Peyer's patch (tissue), 4 donors: ENCODE results near the gene ZNF860. TPM values are rescaled to one million over a fixed set of nuclear protein-coding genes. Genes with fewer than 3 reads are reported as not detected.
A peak's percentile ranks its signal among the peaks of the same experiment; 100 is the strongest.

ENCODE experiments used
- DNase-seq, 3 donors: peaks; one replicate each; pipeline ENCODE4 v3.0.0-alpha.2; 2017 to 2019
- H3K27ac ChIP-seq, 4 donors: fragments of 200-600 bp; sonication (generic); one replicate each; pipeline ENCODE4 v1.5.1; 2016 to 2019
- H3K27me3 ChIP-seq, 2 donors: fragments of 200-600 bp; sonication (generic); one replicate each; pipeline ENCODE4 v1.5.1; 2019
- H3K36me3 ChIP-seq, 3 donors: fragments of 200-600 bp; sonication (generic); one replicate each; pipeline ENCODE4 v1.5.1; 2016 to 2019
- H3K4me1 ChIP-seq, 4 donors: fragments of 200-600 bp; sonication (generic); one replicate each; pipeline ENCODE4 v1.5.1; 2016 to 2019
- H3K4me3 ChIP-seq, 4 donors: fragments of 200-600 bp; sonication (generic); 1 replicate in 3 of 4; 2 replicates in 1 of 4; pipeline ENCODE4 v1.5.1; 2016 to 2019; ENCODE audit warnings: mild to moderate bottlenecking in 1 of 4
- H3K9me3 ChIP-seq, 4 donors: fragments of 200-600 bp; sonication (generic); one replicate each; pipeline ENCODE4 v1.5.1; 2016 to 2019; ENCODE audit warnings: mild to moderate bottlenecking in 1 of 4
- CTCF ChIP-seq, 6 experiments: fragments of 450-650 bp in 4 of 6; fragments of 200-600 bp in 2 of 6; sonication (generic) in 1 of 6; IDR thresholded peaks; one replicate each; pipeline ENCODE4 v1.5.1; 2017 to 2019; ENCODE audit warnings: antibody characterized with exemption in 6 of 6, mild to moderate bottlenecking in 3 of 6, moderate library complexity in 1 of 6
- POLR2A ChIP-seq, 2 donors: fragments of 450-650 bp; IDR thresholded peaks; one replicate each; pipeline ENCODE4 v1.5.1; 2017; ENCODE audit warnings: antibody characterized with exemption in 2 of 2, mild to moderate bottlenecking in 2 of 2, moderate library complexity in 2 of 2
- total RNA-seq, 4 donors: library from RNA; depleted of rRNA; stranded (reverse); fragments of >200 nt; gene quantifications; one replicate each; pipeline ENCODE4 v1.1.0, GENCODE V29; 2016

ZNF860 gene
- total RNA-seq, 4 donors from 2014 or later, result 0.80 to 10.7 TPM; not detected in 2

GRCh38 chr3:31997500-31997899, 15.9 kb downstream of the ZNF860 start:
- Histone ChIP-seq H3K36me3 (no peaks in the 10 kb centered on the region), H3K4me3 (no peak overlapping the region), H3K9me3 (no peaks in the 10 kb centered on the region), H3K27ac (no peak overlapping the region), H3K4me1 (no peaks in the 10 kb centered on the region), H3K27me3 (no peaks in the 10 kb centered on the region)
- DNase-seq, result no peak
- TF ChIP-seq POLR2A (IDR thresholded peaks at IDR 0.05) (no peak), CTCF (IDR thresholded peaks at IDR 0.05) (no peak)

GRCh38 chr3:31999907-32000439, 18.4 kb downstream of the ZNF860 start:
- TF ChIP-seq CTCF (IDR thresholded peaks at IDR 0.05) (no peak), POLR2A (IDR thresholded peaks at IDR 0.05) (no peak)
- Histone ChIP-seq H3K4me1 (no peaks in the 10 kb centered on the region), H3K27ac (peak overlapping the region in 1 of 4 donors; percentile 47), H3K9me3 (no peaks in the 10 kb centered on the region), H3K36me3 (no peaks in the 10 kb centered on the region), H3K4me3 (no peak overlapping the region), H3K27me3 (no peaks in the 10 kb centered on the region)
- no peak for DNase-seq

- Histone ChIP-seq H3K36me3 (no peaks in the 10 kb centered on the region), H3K27me3 (no peaks in the 10 kb centered on the region), H3K9me3 (no peaks in the 10 kb centered on the region), H3K4me3 (no peak overlapping the region), H3K4me1 (no peaks in the 10 kb centered on the region), H3K27ac (no peak overlapping the region)
- no peak for DNase-seq
- TF ChIP-seq CTCF (IDR thresholded peaks at IDR 0.05), result no peak
- TF ChIP-seq POLR2A (IDR thresholded peaks at IDR 0.05), result no peak
These were observed 19.3 kb downstream of the ZNF860 start for GRCh38 chr3:32000877-32001276.

GRCh38 chr3:32002561-32003368, 21.2 kb downstream of the ZNF860 start:
- no peaks in the 10 kb centered on the region for H3K36me3 ChIP-seq
- no peaks in the 10 kb centered on the region for H3K27me3 ChIP-seq
- H3K27ac ChIP-seq, result no peak overlapping the region
- TF ChIP-seq POLR2A (IDR thresholded peaks at IDR 0.05) (no peak), CTCF (IDR thresholded peaks at IDR 0.05) (no peak)
- no peak overlapping the region for H3K4me3 ChIP-seq
- no peaks in the 10 kb centered on the region for H3K4me1 ChIP-seq
- no peak for DNase-seq
- no peaks in the 10 kb centered on the region for H3K9me3 ChIP-seq

GRCh38 chr3:32003380-32003779, 21.8 kb downstream of the ZNF860 start:
- Histone ChIP-seq H3K27me3 (no peaks in the 10 kb centered on the region), H3K4me3 (no peak overlapping the region)

More at GRCh38 chr3:32003380-32003779, 21.8 kb downstream of the ZNF860 start:
- Histone ChIP-seq H3K9me3 (no peaks in the 10 kb centered on the region), H3K27ac (no peak overlapping the region), H3K36me3 (no peaks in the 10 kb centered on the region), H3K4me1 (no peaks in the 10 kb centered on the region)
- DNase-seq, result no peak
- TF ChIP-seq POLR2A (IDR thresholded peaks at IDR 0.05), result no peak
- TF ChIP-seq CTCF (IDR thresholded peaks at IDR 0.05), result no peak
